Measurements from ENCODE around the gene CCDC192.

DNA sequence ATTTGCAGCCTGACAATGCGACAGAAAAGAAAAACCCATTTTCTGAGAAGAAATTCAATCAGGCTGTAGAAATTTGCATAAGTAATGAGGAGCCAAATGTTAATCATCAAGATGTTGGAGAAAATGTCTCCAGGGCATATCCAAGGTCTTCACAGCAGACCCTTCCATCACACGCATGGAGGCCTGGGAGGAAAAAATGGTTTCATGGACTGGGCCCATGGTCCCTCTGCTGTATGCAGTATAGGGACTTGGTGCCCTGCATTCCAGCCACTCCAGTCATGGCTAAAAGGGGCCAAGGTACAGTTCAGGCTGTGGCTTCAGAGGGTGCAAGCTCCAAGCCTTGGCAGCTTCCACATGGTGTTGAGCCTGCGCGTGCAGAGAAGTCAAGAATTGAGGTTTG is 73.3 kb downstream of the CCDC192 start:
- TF ChIP-seq POLR2A (IDR thresholded peaks at IDR 0.05; ENCODE audit: low read depth) = no peak
- TF ChIP-seq, protein P1, sequence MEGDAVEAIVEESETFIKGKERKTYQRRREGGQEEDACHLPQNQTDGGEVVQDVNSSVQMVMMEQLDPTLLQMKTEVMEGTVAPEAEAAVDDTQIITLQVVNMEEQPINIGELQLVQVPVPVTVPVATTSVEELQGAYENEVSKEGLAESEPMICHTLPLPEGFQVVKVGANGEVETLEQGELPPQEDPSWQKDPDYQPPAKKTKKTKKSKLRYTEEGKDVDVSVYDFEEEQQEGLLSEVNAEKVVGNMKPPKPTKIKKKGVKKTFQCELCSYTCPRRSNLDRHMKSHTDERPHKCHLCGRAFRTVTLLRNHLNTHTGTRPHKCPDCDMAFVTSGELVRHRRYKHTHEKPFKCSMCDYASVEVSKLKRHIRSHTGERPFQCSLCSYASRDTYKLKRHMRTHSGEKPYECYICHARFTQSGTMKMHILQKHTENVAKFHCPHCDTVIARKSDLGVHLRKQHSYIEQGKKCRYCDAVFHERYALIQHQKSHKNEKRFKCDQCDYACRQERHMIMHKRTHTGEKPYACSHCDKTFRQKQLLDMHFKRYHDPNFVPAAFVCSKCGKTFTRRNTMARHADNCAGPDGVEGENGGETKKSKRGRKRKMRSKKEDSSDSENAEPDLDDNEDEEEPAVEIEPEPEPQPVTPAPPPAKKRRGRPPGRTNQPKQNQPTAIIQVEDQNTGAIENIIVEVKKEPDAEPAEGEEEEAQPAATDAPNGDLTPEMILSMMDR (IDR thresholded peaks at IDR 0.05) = no peak

Measured in esophagus muscularis mucosa (tissue), 3 donors.